Mucosa of rectum (tissue), 2 donors: Measurements from ENCODE around the gene SCUBE1.

Experiments
- H3K27ac ChIP-seq, 2 donors: one replicate each; pipeline ENCODE4 v1.7.0; 2013; ENCODE audit warnings: inconsistent platforms in 2 of 2, low read depth in 2 of 2, low read length in 2 of 2
- H3K27me3 ChIP-seq, 2 donors: one replicate each; pipeline ENCODE4 v1.7.0; 2013; ENCODE audit warnings: low read length in 2 of 2; ENCODE audit not compliant: control insufficient read depth in 2 of 2, insufficient read depth in 2 of 2
- H3K36me3 ChIP-seq, 2 donors: one replicate each; pipeline ENCODE4 v1.7.0; 2013; ENCODE audit warnings: low read length in 2 of 2; ENCODE audit not compliant: control insufficient read depth in 2 of 2, insufficient read depth in 2 of 2
- H3K4me1 ChIP-seq, 2 donors: one replicate each; pipeline ENCODE4 v1.7.0; 2013; ENCODE audit warnings: low read length in 2 of 2, mild to moderate bottlenecking in 1 of 2; ENCODE audit not compliant: control insufficient read depth in 2 of 2, insufficient read depth in 2 of 2
- H3K4me3 ChIP-seq, 2 donors: one replicate each; pipeline ENCODE4 v1.7.0; 2013; ENCODE audit warnings: low read length in 2 of 2
- H3K9ac ChIP-seq, 2 donors: one replicate each; pipeline ENCODE4 v1.7.0; 2013; ENCODE audit warnings: low read length in 2 of 2, low read depth in 1 of 2, mild to moderate bottlenecking in 1 of 2
- H3K9me3 ChIP-seq, 2 donors: one replicate each; pipeline ENCODE4 v1.7.0; 2013; ENCODE audit warnings: low read length in 2 of 2; ENCODE audit not compliant: control insufficient read depth in 2 of 2
- donor health status: healthy.
- donor health status: Normal muscosa, but diverticular disease.

Gene SCUBE1

DNA sequence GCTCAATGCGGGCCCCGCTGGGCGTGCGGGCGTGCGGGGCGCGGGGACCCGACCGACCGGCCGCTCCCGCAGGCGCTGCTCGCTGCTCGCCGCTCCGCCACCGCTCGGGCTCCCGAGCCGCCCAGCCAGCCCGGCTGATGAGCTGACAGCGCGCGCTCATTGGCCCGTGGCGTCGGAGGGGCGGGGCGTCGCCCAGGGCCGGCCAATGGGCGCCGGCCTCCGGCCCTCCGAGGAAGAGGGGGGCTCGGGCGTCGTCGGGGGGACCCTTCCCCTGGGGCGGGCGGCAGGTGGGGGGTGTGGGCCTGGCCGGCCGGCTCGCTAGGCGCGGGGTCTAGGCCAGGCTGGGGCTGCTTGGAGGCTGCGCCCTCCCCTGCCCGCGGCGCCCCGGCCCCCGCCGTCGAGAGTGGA lies at the start of gene SCUBE1:
SCUBE1 (minus strand) TSS at position 111 of the 408 bp plus-strand sequence. CDS start 111 bp downstream, outside the sequence.
- H3K36me3 ChIP-seq = no peaks in the 10 kb centered on the region
- no peak within 1 kb of the TSS for H3K9ac ChIP-seq
- no peak within 1 kb of the TSS for H3K4me3 ChIP-seq
- H3K27ac ChIP-seq = no peak within 1 kb of the TSS
- no peaks in the 10 kb centered on the region for H3K9me3 ChIP-seq
- no peaks in the 10 kb centered on the region for H3K4me1 ChIP-seq
- peaks cover 24 to 26% of the 10 kb centered on the region in 2 donors for H3K27me3 ChIP-seq

DNA sequence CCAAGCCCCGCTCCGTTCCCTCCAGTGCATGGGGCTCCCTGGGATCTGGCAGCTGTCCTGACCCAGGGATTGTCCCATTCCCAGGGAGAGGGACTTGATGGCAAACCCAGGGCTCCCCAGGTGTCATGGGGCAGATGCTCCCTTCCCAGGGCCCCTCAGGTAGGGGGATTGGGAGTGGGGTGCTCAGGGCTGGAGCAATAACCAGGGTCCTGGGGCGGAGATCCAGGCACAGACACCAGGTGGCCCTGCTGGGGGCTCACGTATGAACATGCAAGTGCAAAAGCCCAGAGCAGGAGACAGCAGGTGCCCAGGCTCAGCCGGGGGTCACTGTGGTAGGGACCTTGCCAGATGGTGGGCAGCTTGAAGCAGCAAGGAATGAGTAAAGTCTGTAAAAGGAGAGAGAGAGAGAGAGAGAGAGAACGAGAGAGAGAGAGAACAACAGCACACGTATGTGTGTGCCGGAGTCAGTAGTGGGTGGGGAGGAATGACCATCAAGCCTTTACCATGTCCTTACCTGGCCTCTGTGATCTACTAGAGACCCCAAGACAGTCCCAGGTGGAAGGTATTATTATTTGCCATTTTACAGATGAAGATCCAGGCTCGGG lies 49.3 kb upstream of the SCUBE1 start:
- H3K4me1 ChIP-seq = no peaks in the 10 kb centered on the region
- no peak overlapping the region for H3K9ac ChIP-seq
- H3K27ac ChIP-seq = no peak overlapping the region
- no peaks in the 10 kb centered on the region for H3K36me3 ChIP-seq
- H3K9me3 ChIP-seq = no peaks in the 10 kb centered on the region
- peaks cover 1 to 6% of the 10 kb centered on the region in 2 donors for H3K27me3 ChIP-seq
- no peak overlapping the region for H3K4me3 ChIP-seq

DNA sequence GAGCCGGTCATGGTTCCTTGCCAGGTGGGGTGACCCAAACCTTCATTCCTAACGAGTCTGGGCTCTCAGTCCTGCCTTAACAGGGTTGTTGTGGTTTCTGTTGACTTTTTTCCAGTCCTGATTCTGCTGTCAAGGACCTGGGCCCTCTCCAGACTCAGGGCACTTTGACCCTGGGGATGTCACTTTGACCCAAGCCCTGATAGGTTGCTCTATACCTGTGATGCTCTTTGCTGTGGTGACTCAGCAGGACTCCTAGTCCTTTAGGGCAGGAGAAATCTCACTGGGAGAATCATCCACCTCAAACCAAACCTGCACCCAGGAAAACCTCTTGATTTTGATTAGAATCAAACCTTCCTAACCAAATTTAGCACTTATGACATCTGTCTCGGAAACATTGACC lies 48.1 kb upstream of the SCUBE1 start:
- no peak overlapping the region for H3K9ac ChIP-seq
- no peaks in the 10 kb centered on the region for H3K4me1 ChIP-seq
- no peaks in the 10 kb centered on the region for H3K36me3 ChIP-seq
- H3K27me3 ChIP-seq = peaks cover 4 to 6% of the 10 kb centered on the region in 2 donors
- no peak overlapping the region for H3K4me3 ChIP-seq
- no peaks in the 10 kb centered on the region for H3K9me3 ChIP-seq
- H3K27ac ChIP-seq = no peak overlapping the region

DNA sequence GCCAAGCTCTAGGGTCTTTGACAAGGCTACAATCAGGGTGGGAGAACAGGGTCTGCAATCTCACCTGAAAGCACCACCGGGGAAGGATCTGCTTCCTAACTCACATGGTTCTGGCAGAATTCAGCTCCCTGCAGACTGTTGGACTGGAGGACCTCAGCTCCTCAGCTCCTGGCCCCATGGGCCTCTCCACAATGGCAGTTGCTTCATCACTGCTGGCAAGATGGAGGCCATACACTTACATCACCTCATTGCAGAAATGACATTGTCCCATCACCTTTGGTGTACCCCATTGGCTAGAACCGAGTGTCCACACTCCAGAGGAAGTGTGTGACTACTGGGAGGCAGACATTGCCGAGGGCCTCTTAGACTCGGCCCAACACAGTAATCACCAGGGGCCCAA lies 47.7 kb upstream of the SCUBE1 start:
- H3K9ac ChIP-seq = no peak overlapping the region
- H3K4me3 ChIP-seq = no peak overlapping the region

DNA sequence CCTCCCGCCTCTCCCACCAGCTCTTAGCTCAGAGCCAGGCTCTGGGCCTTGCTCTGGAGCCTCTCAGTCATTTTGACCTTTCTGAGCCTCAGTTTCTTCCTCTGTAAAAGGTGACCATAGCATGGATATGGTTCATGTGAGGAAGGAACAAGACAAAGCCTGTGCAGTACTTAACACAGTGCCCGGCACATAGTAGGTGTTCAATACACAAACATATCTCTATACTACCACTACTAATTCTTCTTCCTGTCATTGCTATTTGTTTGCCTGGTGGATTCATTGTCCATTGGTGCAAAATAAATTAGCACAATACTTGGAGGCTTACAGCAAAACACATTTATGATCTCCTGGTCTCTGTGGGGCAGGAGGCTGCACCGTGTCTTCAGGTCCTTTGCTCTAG lies 47.0 kb upstream of the SCUBE1 start:
- Histone ChIP-seq H3K27ac (no peak overlapping the region), H3K9ac (no peak overlapping the region), H3K4me3 (no peak overlapping the region), H3K27me3 (peaks cover 4 to 9% of the 10 kb centered on the region in 2 donors), H3K36me3 (no peaks in the 10 kb centered on the region), H3K4me1 (peaks cover 2% of the 10 kb centered on the region in 2 donors), H3K9me3 (no peaks in the 10 kb centered on the region)

More for the DNA sequence above, 47.7 kb upstream of the SCUBE1 start:
- H3K36me3 ChIP-seq = no peaks in the 10 kb centered on the region
- H3K4me1 ChIP-seq = peaks cover 1% of the 10 kb centered on the region in 2 donors
- no peaks in the 10 kb centered on the region for H3K9me3 ChIP-seq
- no peak overlapping the region for H3K27ac ChIP-seq
- peaks cover 4 to 7% of the 10 kb centered on the region in 2 donors for H3K27me3 ChIP-seq

DNA sequence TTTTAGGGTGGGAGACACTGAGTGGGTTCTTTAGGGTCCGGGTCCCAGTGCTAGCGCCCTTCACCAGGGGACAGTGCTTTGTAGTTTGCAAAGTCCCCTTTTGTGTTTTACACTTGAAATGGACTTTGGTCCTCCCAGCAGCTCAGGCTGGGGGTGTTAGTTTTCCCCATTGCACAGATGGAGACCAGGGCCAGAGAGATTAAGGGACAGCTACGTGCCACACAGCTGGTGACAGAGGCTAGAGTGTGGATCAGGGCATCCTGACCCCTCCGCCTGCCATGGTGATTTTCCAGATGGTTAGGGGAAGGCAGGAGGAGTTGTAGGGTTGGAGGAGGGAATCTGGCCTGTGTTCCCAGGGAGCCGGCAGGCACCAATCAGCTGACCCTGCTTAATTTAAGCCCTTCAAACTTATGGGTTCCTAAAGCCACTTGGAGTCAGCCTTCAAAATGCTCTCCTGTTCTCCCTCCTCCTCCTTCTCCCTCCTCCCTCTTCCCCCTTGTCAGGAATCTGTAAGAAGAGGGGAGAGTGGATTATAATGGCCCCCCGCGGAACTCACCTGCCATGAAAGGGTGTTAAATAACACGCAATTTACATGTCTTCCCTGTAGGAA lies 46.2 kb upstream of the SCUBE1 start:
- no peak overlapping the region for H3K9ac ChIP-seq
- H3K9me3 ChIP-seq = no peaks in the 10 kb centered on the region
- H3K4me3 ChIP-seq = no peak overlapping the region
- no peak overlapping the region for H3K27ac ChIP-seq
- H3K36me3 ChIP-seq = no peaks in the 10 kb centered on the region
- peaks cover 4 to 9% of the 10 kb centered on the region in 2 donors for H3K27me3 ChIP-seq
- peaks cover 2% of the 10 kb centered on the region in 2 donors for H3K4me1 ChIP-seq

DNA sequence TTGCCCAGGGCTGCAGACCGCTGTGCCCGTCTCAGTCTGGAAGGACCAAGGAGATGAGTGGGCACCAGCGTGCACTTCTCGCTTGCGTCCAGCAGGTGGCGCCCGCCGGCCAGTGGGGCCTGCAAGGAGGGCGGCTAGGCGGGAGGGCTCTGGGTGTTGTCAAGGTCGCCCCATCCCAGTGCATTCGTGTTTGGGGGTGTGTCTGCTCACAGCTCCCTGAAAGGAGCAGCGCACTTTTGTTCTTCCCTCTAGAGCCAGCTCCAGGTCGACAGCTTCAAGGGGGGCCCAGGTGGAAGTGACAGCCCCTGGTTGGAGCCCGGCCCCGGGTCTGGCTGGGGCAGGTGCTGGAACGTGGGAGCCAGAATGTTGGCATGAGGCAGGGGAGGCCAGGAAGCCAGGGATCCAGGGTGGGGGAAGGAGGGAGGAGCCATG lies 45.3 kb upstream of the SCUBE1 start:
- no peaks in the 10 kb centered on the region for H3K36me3 ChIP-seq

DNA sequence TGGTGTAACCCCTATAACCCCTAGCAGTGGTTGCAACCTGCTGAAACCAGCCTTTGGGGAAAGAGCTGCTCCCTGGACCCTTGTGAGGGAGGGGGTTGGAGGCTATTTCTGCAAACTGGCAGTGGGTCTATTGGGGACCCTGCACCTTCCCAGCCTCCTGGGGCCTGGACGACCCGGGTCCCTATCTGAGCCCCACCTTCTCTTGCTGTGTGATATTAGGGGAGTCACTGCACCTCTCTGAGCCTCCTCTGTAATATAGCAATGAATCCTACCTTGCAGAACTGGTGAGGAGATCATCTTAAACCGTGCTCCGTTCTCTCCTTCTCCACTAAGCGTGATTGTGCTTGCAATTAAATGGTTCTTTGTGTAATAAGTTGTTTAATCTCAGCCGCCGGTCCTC lies 44.6 kb upstream of the SCUBE1 start:
- no peak overlapping the region for H3K4me3 ChIP-seq
- H3K36me3 ChIP-seq = no peaks in the 10 kb centered on the region
- no peaks in the 10 kb centered on the region for H3K9me3 ChIP-seq
- peaks cover 2% of the 10 kb centered on the region in 2 donors for H3K4me1 ChIP-seq
- no peak overlapping the region for H3K27ac ChIP-seq
- peaks cover 4 to 9% of the 10 kb centered on the region in 2 donors for H3K27me3 ChIP-seq
- H3K9ac ChIP-seq = no peak overlapping the region

More for the DNA sequence above, 45.3 kb upstream of the SCUBE1 start:
- H3K9me3 ChIP-seq = no peaks in the 10 kb centered on the region
- no peak overlapping the region for H3K9ac ChIP-seq
- H3K27me3 ChIP-seq = peaks cover 4 to 9% of the 10 kb centered on the region in 2 donors
- no peak overlapping the region for H3K27ac ChIP-seq
- peaks cover 2% of the 10 kb centered on the region in 2 donors for H3K4me1 ChIP-seq
- no peak overlapping the region for H3K4me3 ChIP-seq

DNA sequence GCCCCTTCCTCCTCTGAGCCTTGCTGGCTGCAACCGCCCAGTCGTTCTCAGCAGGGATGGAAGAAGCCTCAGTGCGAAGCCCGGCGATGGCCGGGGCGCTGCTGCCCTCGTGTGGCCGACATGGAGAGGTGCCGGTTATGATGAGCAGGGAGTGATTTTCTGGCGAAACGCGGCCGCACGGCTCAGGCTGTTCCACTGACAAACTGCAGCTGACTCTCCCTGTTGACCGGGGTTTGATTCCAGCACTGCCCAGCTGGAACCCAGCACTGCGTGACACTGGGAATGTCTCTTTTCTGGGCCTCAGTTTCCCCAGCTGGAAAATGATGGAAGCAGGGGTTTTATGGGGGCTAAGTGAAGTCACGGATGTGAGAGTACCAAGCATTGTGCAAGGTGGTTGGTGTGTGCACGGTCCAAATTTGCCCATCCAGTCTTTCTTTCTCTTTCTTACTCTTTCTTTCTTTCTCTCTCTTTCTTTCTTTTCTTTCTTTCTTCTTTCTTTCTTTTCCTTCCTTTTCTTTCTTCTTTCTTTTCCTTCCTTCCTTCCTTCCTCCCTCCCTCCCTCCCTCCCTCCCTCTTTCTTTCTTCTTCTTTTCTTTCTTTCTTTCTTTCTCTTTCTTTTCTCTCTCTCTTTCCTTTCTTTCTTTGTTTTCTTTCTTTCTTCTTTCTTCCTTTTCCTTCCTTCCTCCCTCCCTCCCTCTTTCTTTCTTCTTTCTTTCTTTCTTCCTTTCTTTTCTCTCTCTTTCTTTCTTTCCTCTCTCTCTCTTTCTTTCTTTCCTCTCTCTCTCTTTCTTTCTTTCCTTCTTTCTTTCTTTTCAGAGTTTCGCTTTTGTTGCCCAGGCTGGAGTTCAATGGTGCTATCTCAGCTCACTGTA lies 42.8 kb upstream of the SCUBE1 start:
- Histone ChIP-seq H3K27ac (no peak overlapping the region), H3K4me3 (no peak overlapping the region), H3K36me3 (no peaks in the 10 kb centered on the region), H3K4me1 (peaks cover 2% of the 10 kb centered on the region in 2 donors), H3K27me3 (peaks cover 4 to 9% of the 10 kb centered on the region in 2 donors), H3K9ac (no peak overlapping the region), H3K9me3 (no peaks in the 10 kb centered on the region)

DNA sequence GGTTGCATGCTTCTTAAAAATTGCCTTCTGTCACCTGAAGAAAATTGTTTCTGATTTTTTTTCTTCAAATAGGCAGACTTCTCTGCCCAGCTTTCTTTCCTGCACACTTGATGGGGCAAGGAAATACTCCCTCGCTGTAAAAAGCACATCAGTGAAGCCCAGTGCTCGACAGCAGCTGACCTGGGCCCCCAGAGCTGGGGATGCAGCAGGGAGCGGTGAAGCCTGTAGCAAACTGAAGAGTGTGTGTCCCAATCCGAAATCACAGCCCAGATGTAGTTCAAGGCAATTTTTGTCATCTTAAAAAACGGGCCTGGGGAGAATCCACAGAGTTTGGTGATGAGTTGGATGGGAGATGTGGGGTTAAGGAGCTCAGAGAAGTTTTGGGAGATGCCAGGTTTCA lies 41.7 kb upstream of the SCUBE1 start:
- no peak overlapping the region for H3K27ac ChIP-seq
- H3K9me3 ChIP-seq = no peaks in the 10 kb centered on the region
- no peak overlapping the region for H3K4me3 ChIP-seq
- no peak overlapping the region for H3K9ac ChIP-seq
- H3K36me3 ChIP-seq = no peaks in the 10 kb centered on the region
- H3K27me3 ChIP-seq = peaks cover 4 to 9% of the 10 kb centered on the region in 2 donors
- peaks cover 2% of the 10 kb centered on the region in 2 donors for H3K4me1 ChIP-seq
